ENCODE measurements around the gene CDH2. TPM values are rescaled to one million over a fixed set of nuclear protein-coding genes. Genes with fewer than 3 reads are reported as not detected.

The CDH2 gene
- total and polyA plus RNA-seq, 7 donors = 0.04 to 4.8 (median 0.52) TPM

DNA sequence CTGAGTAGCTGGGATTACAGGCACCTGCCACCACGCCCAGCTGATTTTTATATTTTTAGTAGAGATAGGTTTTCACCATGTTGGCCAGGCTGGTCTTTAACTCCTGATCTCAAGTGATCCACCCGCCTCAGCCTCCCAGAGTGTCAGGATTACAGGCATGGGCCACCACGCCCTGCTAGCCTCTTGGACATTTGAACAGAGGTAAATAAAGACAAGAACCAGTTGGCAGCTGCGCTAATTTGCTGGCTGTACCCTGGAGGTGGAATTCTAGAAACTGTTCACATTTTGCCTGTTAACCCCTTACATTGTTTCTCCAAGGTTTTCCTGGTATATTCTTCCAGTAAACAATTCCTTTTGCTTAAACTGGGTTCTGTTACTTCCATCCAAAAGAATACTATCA is 132.9 kb downstream of the CDH2 start:
- ATAC-seq (no peak), DNase-seq (no peak)
- H3K9me3 ChIP-seq = no peaks in the 10 kb centered on the region
- intact Hi-C loops (cut with DNase I) = no loop called here
- no peak overlapping the region for H3K27ac ChIP-seq
- H3K36me3 ChIP-seq (ENCODE audit: insufficient read depth in 1 of 2, low read depth in 1 of 2) = no peaks in the 10 kb centered on the region
- no peaks in the 10 kb centered on the region for H3K27me3 ChIP-seq (ENCODE audit: insufficient read depth in 3 of 3, low read length in 2 of 3)
- 73 to 75% (median 74%) methylated on average over 4 of the region's 4 CpGs for WGBS, 3 donors
- H3K4me1 ChIP-seq = no peaks in the 10 kb centered on the region
- H3K4me3 ChIP-seq = no peak overlapping the region
- TF ChIP-seq, protein P1, sequence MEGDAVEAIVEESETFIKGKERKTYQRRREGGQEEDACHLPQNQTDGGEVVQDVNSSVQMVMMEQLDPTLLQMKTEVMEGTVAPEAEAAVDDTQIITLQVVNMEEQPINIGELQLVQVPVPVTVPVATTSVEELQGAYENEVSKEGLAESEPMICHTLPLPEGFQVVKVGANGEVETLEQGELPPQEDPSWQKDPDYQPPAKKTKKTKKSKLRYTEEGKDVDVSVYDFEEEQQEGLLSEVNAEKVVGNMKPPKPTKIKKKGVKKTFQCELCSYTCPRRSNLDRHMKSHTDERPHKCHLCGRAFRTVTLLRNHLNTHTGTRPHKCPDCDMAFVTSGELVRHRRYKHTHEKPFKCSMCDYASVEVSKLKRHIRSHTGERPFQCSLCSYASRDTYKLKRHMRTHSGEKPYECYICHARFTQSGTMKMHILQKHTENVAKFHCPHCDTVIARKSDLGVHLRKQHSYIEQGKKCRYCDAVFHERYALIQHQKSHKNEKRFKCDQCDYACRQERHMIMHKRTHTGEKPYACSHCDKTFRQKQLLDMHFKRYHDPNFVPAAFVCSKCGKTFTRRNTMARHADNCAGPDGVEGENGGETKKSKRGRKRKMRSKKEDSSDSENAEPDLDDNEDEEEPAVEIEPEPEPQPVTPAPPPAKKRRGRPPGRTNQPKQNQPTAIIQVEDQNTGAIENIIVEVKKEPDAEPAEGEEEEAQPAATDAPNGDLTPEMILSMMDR (IDR thresholded peaks at IDR 0.05) = no peak

DNA sequence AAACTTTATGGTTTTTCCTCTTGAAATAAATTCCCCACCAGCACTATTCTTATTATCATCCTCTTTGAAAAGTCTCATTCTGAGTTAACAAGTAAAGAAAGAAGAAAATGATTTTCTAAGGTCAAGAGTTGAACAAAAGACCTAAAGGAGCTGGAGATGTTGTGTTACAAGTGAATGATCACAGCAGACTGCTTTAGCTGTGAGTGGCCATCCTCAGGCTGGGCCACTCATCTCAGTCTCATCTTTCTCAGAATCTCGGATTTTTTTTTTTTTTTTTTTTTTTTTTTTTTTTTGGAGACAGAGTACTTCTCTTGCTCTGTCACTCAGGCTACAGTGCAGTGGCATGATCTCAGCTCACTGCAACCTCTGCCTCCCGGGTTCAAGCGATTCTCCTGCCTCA is 133.3 kb downstream of the CDH2 start:
- DNase-seq (no peak), ATAC-seq (no peak)
- H3K9me3 ChIP-seq = no peaks in the 10 kb centered on the region
- TF ChIP-seq, protein P1 (IDR thresholded peaks at IDR 0.05) = no peak
- H3K27me3 ChIP-seq (ENCODE audit: insufficient read depth in 3 of 3, low read length in 2 of 3) = no peaks in the 10 kb centered on the region
- H3K27ac ChIP-seq = no peak overlapping the region
- intact Hi-C loops (cut with DNase I) = no loop called here
- 61 to 85% (median 73%) methylated on average over 2 to 3 of the region's 3 CpGs for WGBS, 3 donors
- no peak overlapping the region for H3K4me3 ChIP-seq
- no peaks in the 10 kb centered on the region for H3K36me3 ChIP-seq (ENCODE audit: insufficient read depth in 1 of 2, low read depth in 1 of 2)
- H3K4me1 ChIP-seq = no peaks in the 10 kb centered on the region

- Histone ChIP-seq H3K9me3 (no peaks in the 10 kb centered on the region), H3K27ac (no peak overlapping the region), H3K27me3 (ENCODE audit: insufficient read depth in 3 of 3, low read length in 2 of 3) (no peaks in the 10 kb centered on the region), H3K36me3 (ENCODE audit: insufficient read depth in 1 of 2, low read depth in 1 of 2) (no peaks in the 10 kb centered on the region), H3K4me3 (no peak overlapping the region), H3K4me1 (no peaks in the 10 kb centered on the region)
- DNase-seq (no peak), ATAC-seq (no peak)
- 39 to 49% (median 41%) methylated on average over 5 of the region's 5 CpGs for WGBS, 3 donors
- intact Hi-C loops (cut with DNase I) = no loop called here
- TF ChIP-seq, protein P1 (IDR thresholded peaks at IDR 0.05) = no peak
Measured at GRCh38 chr18:28041366-28041765, 135.6 kb downstream of the CDH2 start.

- H3K4me3 ChIP-seq = no peak overlapping the region
- no peaks in the 10 kb centered on the region for H3K27me3 ChIP-seq (ENCODE audit: insufficient read depth in 3 of 3, low read length in 2 of 3)
- no peaks in the 10 kb centered on the region for H3K9me3 ChIP-seq
- no peaks in the 10 kb centered on the region for H3K36me3 ChIP-seq (ENCODE audit: insufficient read depth in 1 of 2, low read depth in 1 of 2)
- H3K27ac ChIP-seq = no peak overlapping the region
- DNase-seq (no peak), ATAC-seq (no peak)
- intact Hi-C loops (cut with DNase I) = no loop called here
- TF ChIP-seq, protein P1 (IDR thresholded peaks at IDR 0.05) = no peak
- no peaks in the 10 kb centered on the region for H3K4me1 ChIP-seq
Measured at GRCh38 chr18:28040716-28041115, 136.2 kb downstream of the CDH2 start.

- no peak for DNase-seq
- Histone ChIP-seq H3K27me3 (ENCODE audit: insufficient read depth in 3 of 3, low read length in 2 of 3) (no peaks in the 10 kb centered on the region), H3K36me3 (ENCODE audit: insufficient read depth in 1 of 2, low read depth in 1 of 2) (no peaks in the 10 kb centered on the region), H3K4me1 (no peaks in the 10 kb centered on the region), H3K4me3 (no peak overlapping the region), H3K9me3 (no peaks in the 10 kb centered on the region), H3K27ac (no peak overlapping the region)
- intact Hi-C loops (cut with DNase I) = no loop called here
- 57 to 62% (median 61%) methylated on average over 2 of the region's 2 CpGs for WGBS, 3 donors
- no peak for ATAC-seq
- TF ChIP-seq, protein P1 (IDR thresholded peaks at IDR 0.05) = no peak
Measured at GRCh38 chr18:28040211-28040610, 136.7 kb downstream of the CDH2 start.
